Measurements from ENCODE around the gene MEF2D. TPM values are rescaled to one million over a fixed set of nuclear protein-coding genes. Genes with fewer than 3 reads are reported as not detected.

The MEF2D gene
- total RNA-seq (35.9 and 64.6 TPM in 2 replicates), polyA plus RNA-seq (35.1 and 52.1 TPM in 2 replicates)

DNA sequence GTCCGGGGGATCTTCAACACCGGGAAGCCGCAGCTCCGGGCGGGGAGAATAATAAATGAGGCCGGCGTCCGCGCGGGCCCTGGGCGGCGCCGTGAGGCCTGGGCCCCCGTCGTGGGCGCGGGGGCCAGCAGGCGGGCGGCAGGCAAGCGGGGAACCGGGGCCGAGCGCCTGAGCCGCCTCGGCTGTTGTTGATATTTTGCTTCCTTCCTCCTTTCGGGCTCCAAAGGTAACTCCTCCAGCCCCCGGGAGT is at the start of gene MEF2D:
Gene MEF2D (minus strand): TSS at position 233 of the 250 bp plus-strand sequence. CDS start 17,483 bp downstream, outside the sequence.
- Histone ChIP-seq H3K4me1 (ENCODE audit: low read depth) (peaks cover 68% of the 10 kb centered on the region), H3K27me3 (no peaks in the 10 kb centered on the region), H3K36me3 (no peaks in the 10 kb centered on the region), H3K9me3 (ENCODE audit: low read depth) (no peaks in the 10 kb centered on the region), H3K27ac (peak within 1 kb of the TSS; percentile 99), H3K4me3 (peak within 1 kb of the TSS; percentile 95)
- TF ChIP-seq, protein P1, sequence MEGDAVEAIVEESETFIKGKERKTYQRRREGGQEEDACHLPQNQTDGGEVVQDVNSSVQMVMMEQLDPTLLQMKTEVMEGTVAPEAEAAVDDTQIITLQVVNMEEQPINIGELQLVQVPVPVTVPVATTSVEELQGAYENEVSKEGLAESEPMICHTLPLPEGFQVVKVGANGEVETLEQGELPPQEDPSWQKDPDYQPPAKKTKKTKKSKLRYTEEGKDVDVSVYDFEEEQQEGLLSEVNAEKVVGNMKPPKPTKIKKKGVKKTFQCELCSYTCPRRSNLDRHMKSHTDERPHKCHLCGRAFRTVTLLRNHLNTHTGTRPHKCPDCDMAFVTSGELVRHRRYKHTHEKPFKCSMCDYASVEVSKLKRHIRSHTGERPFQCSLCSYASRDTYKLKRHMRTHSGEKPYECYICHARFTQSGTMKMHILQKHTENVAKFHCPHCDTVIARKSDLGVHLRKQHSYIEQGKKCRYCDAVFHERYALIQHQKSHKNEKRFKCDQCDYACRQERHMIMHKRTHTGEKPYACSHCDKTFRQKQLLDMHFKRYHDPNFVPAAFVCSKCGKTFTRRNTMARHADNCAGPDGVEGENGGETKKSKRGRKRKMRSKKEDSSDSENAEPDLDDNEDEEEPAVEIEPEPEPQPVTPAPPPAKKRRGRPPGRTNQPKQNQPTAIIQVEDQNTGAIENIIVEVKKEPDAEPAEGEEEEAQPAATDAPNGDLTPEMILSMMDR (IDR thresholded peaks at IDR 0.05; ENCODE audit: low read depth, low read length) = no peak
- no peak for DNase-seq (ENCODE audit: low read depth in 1 of 2, low spot score in 1 of 2)

DNA sequence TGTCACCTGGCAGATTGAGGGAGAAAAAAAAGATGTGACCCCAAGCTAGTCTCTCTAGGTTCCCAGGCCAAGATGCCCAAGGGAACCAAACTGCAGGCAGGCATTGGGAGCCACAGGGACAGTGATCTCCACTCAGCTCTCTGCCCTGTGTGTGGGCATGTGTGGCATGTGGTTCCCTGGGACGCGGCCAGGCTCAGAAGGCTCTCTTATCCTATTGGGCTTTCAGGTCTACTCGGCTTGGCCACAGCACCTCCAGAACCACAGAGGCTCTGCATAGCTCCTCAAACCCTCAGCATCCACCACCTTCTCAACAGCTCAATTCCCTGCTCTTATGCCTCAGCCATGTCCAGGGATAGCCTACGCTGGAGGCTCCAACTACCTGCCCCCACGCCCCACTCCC is 49.8 kb upstream of the MEF2D start:
- Histone ChIP-seq H3K27me3 (no peaks in the 10 kb centered on the region), H3K4me3 (no peak overlapping the region), H3K4me1 (ENCODE audit: low read depth) (peaks cover 8% of the 10 kb centered on the region), H3K9me3 (ENCODE audit: low read depth) (no peaks in the 10 kb centered on the region), H3K27ac (no peak overlapping the region), H3K36me3 (no peaks in the 10 kb centered on the region)
- TF ChIP-seq, protein P1 (IDR thresholded peaks at IDR 0.05; ENCODE audit: low read depth, low read length) = no peak
- no peak for DNase-seq (ENCODE audit: low read depth in 1 of 2, low spot score in 1 of 2)

GRCh38 chr1:156549831-156550230 is 49.3 kb upstream of the MEF2D start:
- Histone ChIP-seq H3K9me3 (ENCODE audit: low read depth) (no peaks in the 10 kb centered on the region), H3K4me1 (ENCODE audit: low read depth) (peaks cover 8% of the 10 kb centered on the region), H3K27ac (no peak overlapping the region), H3K4me3 (no peak overlapping the region), H3K36me3 (no peaks in the 10 kb centered on the region), H3K27me3 (no peaks in the 10 kb centered on the region)
- DNase-seq (ENCODE audit: low read depth in 1 of 2, low spot score in 1 of 2) = no peak
- TF ChIP-seq, protein P1 (IDR thresholded peaks at IDR 0.05; ENCODE audit: low read depth, low read length) = no peak

GRCh38 chr1:156549390-156549789 is 48.8 kb upstream of the MEF2D start:
- peak in 1 of 2 donors; percentile 37 for DNase-seq (ENCODE audit: low read depth in 1 of 2, low spot score in 1 of 2)
- Histone ChIP-seq H3K27me3 (no peaks in the 10 kb centered on the region), H3K36me3 (no peaks in the 10 kb centered on the region), H3K4me3 (no peak overlapping the region), H3K9me3 (ENCODE audit: low read depth) (no peaks in the 10 kb centered on the region), H3K4me1 (ENCODE audit: low read depth) (peaks cover 8% of the 10 kb centered on the region), H3K27ac (no peak overlapping the region)
- TF ChIP-seq, protein P1 (IDR thresholded peaks at IDR 0.05; ENCODE audit: low read depth, low read length) = no peak

DNA sequence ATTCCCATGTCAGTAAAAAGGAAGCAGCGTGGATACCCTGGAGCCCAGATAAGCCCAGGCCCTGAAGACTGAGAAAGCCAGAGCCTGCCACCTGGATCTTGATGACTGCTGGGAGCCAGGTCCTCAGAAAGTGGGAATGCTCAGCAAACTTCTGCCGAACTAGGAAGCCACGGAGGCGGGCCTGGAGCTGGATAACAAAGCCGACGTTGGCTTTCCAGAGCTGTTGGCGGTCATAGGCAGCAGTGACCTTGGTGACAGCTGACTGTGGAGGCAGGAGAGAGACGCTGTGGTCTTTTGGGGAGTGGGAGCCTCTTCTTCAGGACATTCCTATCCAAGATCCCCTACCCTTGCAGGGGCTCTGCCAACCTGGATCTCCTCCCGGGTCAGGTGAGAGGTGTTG is 47.4 kb upstream of the MEF2D start:
- Histone ChIP-seq H3K4me1 (ENCODE audit: low read depth) (peaks cover 13% of the 10 kb centered on the region), H3K4me3 (no peak overlapping the region), H3K27ac (no peak overlapping the region), H3K27me3 (no peaks in the 10 kb centered on the region), H3K36me3 (no peaks in the 10 kb centered on the region), H3K9me3 (ENCODE audit: low read depth) (no peaks in the 10 kb centered on the region)
- DNase-seq (ENCODE audit: low read depth in 1 of 2, low spot score in 1 of 2) = peak in 1 of 2 donors; percentile 5
- TF ChIP-seq, protein P1 (IDR thresholded peaks at IDR 0.05; ENCODE audit: low read depth, low read length) = no peak

DNA sequence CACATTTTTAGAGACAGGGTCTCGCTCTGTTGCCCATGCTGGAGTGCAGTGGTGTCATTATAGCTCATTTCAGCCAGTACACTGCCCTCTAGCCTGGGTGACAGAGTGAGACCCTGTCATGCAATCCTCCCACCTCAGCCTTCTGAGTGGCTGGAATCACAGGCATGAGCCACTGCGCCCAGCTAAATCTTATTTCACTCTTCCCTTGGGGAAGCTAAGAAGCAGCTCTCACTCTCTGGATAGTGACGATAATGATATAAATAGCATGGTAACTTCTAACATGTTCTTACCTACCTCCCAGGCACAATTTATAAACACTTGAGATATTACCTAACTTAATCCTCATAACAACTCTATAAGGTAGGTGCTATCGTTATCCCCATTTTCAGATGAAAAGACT is 46.9 kb upstream of the MEF2D start:
- no peaks in the 10 kb centered on the region for H3K9me3 ChIP-seq (ENCODE audit: low read depth)
- H3K36me3 ChIP-seq = no peaks in the 10 kb centered on the region
- no peak overlapping the region for H3K27ac ChIP-seq
- no peak for DNase-seq (ENCODE audit: low read depth in 1 of 2, low spot score in 1 of 2)
- TF ChIP-seq, protein P1 (IDR thresholded peaks at IDR 0.05; ENCODE audit: low read depth, low read length) = no peak
- H3K4me1 ChIP-seq (ENCODE audit: low read depth) = peaks cover 13% of the 10 kb centered on the region
- no peaks in the 10 kb centered on the region for H3K27me3 ChIP-seq
- no peak overlapping the region for H3K4me3 ChIP-seq

Measured in cardiac muscle cell (in vitro differentiated cells and primary cell).